NK-92 treated with Interleukin-12 subunit alpha and Interleukin-12 subunit beta, amount 100 ng/mL, for 24 hours (cell line): ENCODE measurements around the gene ZBTB20.

Experiments used
- DNase-seq: peaks from one replicate; lab custom pipeline; 2025; lab: John Stamatoyannopoulos, UW

The ZBTB20 gene

GRCh38 chr3:114672692-114673447, 474.2 kb downstream of the ZBTB20 start:
- no peak for DNase-seq

- DNase-seq = no peak
Measured at GRCh38 chr3:114671741-114672510, 475.2 kb downstream of the ZBTB20 start.

DNA sequence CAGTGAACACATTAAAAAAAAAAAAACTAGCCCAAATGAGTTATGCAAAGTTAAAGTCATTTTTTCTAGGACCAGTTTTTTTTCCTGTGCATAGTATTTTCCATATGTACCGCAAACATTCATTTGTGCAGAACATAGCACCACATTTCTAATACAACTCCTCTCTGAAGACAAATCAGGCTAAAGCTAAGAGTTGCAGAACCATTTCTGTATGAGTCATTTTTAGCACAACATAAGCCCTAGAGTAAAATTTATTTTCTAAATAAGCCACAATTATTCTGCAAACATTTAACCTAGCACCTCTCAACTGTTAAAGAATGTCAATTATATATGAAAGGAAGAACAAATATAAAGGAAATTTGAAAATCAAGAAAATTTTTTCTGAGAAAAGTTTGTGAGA, 477.5 kb downstream of the ZBTB20 start:
- DNase-seq = no peak

- DNase-seq = no peak
Measured at GRCh38 chr3:114668099-114668498, 479.0 kb downstream of the ZBTB20 start.

GRCh38 chr3:114666623-114667022, 480.5 kb downstream of the ZBTB20 start:
- DNase-seq = no peak

GRCh38 chr3:114664006-114664405, 483.1 kb downstream of the ZBTB20 start:
- no peak for DNase-seq

- DNase-seq = no peak
Measured at GRCh38 chr3:114660808-114661207, 486.3 kb downstream of the ZBTB20 start.

DNA sequence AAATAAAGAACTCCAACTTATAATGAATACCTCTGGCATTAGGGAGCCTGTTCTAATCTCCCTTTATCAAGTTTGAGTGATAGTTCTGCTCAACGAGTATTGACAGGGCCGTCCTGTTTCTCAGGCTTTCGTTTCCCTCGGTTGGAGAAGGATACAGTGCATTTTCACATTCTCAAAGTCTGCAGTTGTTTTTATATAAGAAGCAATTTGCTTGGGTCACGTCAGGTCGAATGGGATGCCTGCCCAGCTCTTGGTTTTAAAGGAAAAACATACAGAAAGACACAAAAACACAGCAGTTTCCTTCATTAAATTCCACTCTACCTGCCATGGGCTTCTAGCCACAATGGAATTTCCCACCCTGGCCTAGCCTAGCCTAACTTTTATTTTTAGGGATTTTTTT, 487.0 kb downstream of the ZBTB20 start:
- no peak for DNase-seq

DNA sequence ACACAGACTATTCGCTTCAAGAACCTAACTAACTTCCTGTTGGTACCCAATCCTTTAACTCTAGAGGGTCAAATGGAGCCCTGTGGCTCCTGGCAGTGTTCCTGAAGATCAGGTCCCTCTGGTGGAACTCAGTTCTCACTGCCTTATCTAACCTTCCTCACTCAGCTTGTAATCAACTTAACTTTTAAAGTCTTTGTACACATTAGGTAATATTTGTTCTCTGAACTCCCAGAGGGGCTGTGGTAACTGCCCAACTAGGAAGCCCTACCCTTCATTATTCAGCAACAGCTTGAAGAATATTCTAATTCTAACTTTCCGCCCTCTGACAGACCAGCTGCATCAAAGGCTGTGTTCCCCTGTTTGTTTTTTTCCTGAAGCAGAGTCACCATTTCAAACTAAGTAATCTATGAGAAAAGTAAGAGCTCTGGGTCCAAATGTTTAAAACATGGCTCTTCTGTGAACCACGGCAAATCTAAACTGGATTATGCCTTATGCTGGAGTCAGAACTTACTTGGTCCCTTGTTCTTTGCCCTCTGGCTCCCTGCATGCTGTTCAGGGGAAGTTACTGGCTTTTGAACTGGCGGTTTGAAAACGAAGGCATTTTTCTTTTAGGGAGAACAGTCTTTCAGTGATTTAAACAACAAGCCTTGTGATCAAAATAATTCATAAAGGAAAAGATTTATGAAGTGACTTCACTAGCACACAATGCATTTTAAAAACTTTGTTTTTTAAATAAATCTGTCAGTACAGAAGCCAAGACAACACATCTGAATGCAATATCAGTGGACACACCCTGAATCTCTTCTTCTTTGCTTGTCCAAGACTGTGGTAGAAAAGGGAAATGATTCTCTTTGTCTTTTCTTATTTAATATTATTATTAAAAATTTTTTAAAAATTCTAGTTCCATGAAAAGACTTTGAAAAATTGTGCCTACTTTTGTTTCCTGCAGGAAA, 487.7 kb downstream of the ZBTB20 start:
- no peak for DNase-seq

- DNase-seq = no peak
Measured at GRCh38 chr3:114651555-114651954, 495.5 kb downstream of the ZBTB20 start.

DNA sequence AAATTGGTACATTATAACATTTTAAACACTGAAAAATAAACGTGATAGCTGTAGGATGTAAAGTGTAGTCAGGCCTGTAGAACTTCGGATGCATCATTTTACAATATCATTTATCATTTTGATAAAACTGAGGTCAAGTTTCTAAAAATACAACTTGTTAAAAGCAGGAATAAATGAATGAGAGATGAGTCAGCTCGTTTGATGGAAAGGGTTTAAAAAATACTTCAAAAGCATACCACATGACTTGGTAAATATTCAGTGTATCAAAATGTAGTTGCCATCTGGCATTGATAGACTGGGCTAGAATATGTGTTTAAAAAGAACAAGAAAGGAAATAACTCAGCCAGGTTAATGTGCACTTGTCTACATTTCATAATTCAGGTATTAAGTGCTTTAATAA, 496.3 kb downstream of the ZBTB20 start:
- no peak for DNase-seq

DNA sequence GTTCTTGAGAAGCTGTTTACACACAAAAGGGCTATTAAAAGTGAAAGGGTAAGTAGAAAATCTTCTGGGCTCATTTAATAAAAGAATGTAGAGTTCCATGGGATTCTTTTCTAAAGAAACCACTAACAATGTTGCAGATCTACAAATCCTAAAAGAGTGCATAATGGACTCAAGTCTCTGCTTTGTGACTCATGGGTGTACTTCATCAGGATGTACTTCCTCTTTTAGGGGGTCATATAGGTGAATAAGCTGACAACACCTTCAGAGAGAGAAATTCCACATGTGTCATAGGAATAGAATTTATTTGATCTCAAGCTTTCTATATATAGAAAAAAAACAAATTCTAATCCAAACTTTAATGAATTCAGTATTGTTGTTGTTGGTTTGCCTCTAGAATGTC, 497.8 kb downstream of the ZBTB20 start:
- no peak for DNase-seq

DNA sequence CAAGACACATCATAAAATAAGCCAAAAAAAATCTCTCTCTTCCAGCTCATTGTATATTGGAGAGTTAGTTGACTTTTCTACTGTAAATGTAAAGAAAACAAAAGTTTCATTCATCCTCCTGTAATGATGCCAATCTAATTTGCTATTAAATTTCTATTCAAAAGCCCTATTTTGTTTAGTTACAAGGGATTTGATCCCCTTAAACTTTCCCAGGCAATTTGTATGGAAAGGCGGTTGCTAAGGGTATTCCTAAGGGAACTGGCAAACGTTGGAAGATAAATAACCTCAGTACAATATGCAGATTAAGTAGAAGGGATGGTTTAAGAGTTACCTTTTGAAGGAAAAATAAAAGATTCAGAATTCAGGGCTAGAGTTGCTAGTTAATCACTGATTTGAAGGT, 500.6 kb downstream of the ZBTB20 start:
- DNase-seq = no peak

DNA sequence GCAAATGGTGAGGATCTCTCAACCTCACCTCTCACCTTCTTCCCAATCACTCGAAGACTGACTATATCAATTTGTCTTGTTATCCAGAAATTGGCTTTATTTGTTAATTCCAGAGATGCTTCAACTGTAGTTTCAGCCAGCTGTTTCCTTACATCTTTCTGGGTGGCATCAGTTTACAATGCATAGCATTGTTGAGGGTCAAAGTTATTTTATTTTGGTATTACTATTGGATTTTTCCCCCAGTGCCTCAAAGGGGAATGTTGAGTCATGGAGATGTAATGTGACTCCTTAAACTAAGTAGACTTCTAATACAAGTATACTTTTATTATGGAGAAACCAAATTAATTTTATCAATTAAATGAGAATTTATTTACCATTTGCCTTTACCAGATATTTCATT, 501.7 kb downstream of the ZBTB20 start:
- no peak for DNase-seq

- no peak for DNase-seq
Measured at GRCh38 chr3:114644367-114644766, 502.7 kb downstream of the ZBTB20 start.

DNA sequence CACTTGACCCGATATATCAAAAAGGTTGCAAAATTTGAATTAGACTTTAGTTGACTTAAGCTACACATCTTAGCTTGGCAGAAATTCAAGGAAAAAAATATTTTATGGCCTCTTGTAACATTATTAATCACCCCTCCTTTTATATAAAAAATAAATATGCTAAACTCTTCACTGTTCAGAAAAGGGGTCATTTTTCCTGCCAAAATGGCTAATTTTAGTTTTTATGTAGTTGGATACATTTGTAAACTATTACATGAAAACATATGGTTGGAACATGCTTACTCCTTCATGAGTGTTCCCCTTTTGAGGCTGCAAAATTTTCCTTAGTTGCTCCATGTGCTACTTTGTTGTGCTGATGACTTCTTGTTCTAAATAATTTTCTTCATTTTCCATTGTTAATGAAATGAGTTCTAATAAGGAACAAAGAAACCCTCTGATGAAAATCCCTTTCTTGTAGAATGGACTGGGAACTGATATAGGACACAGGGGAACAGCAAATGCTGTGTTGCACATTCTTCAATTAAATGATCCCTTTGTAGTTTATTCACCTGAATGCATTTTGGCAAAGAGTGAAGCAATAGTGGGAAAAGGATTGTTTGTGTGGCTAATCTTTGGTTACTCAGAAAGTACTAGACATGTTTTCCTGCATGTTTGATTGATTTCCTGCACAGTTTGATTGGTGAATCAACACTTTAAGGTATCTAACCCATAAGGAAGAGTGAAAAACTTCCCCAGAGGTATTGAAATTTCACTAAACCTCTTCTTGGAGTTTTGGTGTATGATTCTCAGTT, 503.9 kb downstream of the ZBTB20 start:
- DNase-seq = no peak

- DNase-seq = no peak
Measured at GRCh38 chr3:114640126-114640525, 507.0 kb downstream of the ZBTB20 start.

DNA sequence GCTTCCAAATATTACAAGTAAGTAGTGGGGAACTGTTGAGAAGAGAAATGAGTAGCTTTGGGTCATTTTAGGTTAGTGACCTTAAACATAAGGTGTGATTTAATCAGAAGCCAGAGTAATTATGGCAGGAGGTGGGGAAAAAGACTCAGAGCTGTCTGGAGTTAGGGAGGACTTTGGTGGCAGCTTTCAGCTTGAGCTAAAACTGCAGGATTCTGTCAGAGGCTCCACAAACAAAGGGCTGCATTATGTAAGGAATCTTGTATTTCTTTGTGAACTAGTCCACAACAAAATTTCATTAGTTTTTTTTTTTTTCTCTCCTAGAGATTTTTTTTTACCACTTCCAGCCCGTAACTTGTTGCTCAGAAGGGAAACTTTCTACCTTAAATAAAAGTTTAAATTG, 507.9 kb downstream of the ZBTB20 start:
- no peak for DNase-seq

DNA sequence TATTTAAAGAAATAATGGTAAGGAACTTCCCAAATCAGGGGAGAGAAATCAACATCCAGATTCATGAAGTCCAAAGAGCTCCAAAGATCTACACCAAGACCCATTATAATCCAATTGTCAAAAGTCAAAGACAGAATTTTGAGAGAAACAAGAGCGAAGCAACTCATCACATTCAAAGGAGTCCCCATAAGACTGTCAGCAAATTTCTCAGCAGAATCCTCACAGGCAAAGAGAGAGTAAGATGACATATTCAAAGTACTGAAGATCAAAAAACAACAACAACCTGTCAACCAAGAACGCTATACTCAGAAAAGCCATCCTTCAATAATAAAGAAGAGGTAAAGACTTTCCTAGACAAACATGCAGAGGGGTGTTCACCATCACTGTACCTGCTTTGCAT, 511.2 kb downstream of the ZBTB20 start:
- DNase-seq = no peak

- DNase-seq = no peak
Measured at GRCh38 chr3:114634635-114635034, 512.5 kb downstream of the ZBTB20 start.

GRCh38 chr3:114632757-114633424, 514.2 kb downstream of the ZBTB20 start:
- no peak for DNase-seq
